Measurements from ENCODE around the gene PCDH1.

DNA sequence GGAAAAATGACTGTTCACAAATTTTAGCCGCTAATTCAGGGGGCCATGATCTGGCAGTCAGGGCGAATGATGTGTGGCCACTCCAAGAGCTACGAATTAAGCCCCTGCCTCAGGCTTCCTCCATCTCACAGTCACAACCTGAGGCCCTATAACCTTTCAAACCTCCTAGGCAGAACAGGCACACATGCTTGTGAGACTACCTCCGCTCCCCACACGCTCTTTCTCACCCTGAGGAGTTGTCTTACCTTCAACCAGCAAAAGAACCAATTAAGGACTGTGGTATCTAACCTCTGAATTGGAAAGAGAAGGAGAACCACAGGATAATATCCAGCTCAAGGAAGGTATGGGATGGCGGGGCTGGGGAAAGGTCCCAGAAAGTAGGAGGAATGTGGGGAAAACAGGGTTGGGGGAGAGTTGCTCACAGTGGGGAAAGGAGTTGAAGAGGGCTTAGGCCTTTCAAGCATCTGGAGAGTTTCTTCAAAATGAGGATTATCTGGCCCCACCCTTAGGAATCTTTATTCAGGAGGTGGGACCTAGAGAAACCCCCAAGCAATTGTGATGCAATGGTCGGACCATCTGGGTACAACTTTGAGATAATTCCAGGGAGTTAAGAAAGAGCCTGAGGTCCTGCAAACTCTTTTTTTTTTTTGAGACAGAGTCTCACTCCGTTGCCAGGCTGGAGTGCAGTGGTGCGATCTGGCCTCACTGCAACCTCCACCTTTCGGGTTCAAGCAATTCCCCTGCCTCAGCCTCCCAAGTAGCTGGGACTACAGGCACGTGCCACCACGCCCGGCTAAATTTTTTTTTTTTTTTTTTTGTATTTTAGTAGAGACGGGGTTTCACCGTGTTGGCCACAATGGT lies 5.5 kb downstream of the PCDH1 start:
- TF ChIP-seq POLR2AphosphoS5 (IDR thresholded peaks at IDR 0.05; ENCODE audit: low read depth, low read length) (no peak), TAF1 (IDR thresholded peaks at IDR 0.05; ENCODE audit: borderline replicate concordance, insufficient read depth, low read length) (no peak), SIN3A (IDR thresholded peaks at IDR 0.05; ENCODE audit: borderline replicate concordance, insufficient read depth, low read length) (no peak)
- TF ChIP-seq, protein P1, sequence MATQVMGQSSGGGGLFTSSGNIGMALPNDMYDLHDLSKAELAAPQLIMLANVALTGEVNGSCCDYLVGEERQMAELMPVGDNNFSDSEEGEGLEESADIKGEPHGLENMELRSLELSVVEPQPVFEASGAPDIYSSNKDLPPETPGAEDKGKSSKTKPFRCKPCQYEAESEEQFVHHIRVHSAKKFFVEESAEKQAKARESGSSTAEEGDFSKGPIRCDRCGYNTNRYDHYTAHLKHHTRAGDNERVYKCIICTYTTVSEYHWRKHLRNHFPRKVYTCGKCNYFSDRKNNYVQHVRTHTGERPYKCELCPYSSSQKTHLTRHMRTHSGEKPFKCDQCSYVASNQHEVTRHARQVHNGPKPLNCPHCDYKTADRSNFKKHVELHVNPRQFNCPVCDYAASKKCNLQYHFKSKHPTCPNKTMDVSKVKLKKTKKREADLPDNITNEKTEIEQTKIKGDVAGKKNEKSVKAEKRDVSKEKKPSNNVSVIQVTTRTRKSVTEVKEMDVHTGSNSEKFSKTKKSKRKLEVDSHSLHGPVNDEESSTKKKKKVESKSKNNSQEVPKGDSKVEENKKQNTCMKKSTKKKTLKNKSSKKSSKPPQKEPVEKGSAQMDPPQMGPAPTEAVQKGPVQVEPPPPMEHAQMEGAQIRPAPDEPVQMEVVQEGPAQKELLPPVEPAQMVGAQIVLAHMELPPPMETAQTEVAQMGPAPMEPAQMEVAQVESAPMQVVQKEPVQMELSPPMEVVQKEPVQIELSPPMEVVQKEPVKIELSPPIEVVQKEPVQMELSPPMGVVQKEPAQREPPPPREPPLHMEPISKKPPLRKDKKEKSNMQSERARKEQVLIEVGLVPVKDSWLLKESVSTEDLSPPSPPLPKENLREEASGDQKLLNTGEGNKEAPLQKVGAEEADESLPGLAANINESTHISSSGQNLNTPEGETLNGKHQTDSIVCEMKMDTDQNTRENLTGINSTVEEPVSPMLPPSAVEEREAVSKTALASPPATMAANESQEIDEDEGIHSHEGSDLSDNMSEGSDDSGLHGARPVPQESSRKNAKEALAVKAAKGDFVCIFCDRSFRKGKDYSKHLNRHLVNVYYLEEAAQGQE (IDR thresholded peaks at IDR 0.05; ENCODE audit: insufficient read depth in 1 of 2, low read depth in 2 of 2, low read length in 2 of 2) = no peak
